HG02571 (cell line): Measurements from ENCODE around the gene SRSF3.
"Not testable (repeated sequence)": the region's sequence is repeated elsewhere in the genome, so short reads cannot be mapped to it uniquely, and the experiment has no call there.

Experiments
- ATAC-seq: cut with Tn5 transposase; IDR thresholded peaks from one replicate; pipeline ENCODE4 v1.9.1; 2021; ENCODE audit warnings: mild to moderate bottlenecking, moderate library complexity; ENCODE audit not compliant: unreplicated experiment

SRSF3 gene

DNA sequence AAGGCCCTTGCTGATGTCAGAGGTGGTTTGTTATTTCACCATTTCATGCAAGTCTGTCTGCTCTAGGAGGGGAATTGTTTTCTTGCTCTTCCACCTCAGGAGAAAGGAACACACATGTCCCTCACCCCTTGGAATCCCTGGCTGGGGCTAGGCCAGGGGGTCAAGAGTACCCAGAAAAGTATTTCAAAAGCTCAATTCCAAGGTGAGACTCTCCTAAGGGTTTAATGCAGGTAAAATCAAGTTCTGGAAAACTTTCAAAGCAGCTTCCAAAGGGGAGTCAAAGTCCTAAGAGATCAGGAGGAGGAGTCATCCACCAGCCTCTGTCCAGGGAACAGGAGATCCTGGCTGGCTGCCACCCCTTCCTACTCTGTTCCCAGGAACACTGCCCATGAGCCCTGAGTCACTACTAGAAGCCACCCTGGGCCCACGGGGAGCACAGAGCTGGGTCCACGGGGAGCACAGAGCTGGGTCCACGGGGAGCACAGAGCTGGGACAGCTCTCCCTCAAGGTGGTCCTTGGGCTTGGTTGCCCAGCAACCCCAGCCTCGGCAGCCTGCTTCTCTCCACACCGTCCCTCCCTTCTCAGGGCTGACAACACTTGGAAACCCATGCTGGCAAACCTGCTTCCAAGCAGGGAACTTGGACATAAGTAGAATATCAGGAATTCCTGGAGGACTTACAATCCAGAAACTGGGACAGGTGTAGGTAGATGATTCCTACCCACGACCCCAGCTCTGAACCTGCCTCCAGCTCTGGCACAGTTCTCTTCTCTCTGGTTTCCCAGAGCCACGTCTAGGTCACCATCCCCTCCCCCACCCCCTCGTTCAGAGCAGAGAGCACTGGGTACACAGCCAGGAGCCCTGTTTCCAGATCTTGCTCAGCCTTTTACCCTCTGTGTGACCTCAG lies 49.0 kb downstream of the SRSF3 start:
- no peak for ATAC-seq

DNA sequence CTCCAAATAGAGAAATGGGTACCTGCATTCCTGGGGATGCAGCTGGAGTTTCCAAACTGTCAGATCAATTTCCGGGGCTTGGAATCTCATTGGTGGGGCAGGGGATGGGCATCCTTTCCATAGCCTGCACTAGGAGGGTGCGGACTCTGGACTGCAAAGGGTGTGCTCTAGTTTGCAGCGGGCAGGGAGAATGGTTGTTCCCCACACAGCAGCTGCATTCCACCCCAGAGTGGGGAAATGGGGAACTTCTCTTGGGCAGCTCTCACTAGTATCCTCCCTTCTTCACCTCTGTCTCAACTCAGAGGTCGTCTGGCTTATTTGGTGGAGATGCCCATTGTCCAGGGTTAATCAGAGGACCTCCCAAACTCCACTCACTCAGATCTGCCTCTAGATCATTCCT lies 49.8 kb downstream of the SRSF3 start:
- no peak for ATAC-seq

DNA sequence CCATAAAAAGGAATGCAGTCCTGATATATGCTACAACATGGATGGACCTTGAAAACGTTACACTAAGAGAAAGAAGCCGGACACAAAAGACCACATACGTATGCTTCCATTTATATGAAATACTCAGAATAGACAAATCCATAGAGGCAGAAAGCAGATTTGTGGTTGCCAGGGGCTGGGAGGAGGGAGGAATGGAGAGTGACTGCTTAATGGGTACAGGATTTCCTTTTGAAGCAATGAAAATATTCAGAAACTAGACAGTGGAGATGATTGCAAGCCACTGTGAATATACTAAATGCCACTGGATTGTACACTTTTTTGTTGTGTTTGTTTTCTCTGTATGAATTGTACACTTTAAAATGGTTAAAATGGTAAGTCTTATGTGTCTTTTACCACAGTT lies 54.9 kb downstream of the SRSF3 start:
- no peak for ATAC-seq

DNA sequence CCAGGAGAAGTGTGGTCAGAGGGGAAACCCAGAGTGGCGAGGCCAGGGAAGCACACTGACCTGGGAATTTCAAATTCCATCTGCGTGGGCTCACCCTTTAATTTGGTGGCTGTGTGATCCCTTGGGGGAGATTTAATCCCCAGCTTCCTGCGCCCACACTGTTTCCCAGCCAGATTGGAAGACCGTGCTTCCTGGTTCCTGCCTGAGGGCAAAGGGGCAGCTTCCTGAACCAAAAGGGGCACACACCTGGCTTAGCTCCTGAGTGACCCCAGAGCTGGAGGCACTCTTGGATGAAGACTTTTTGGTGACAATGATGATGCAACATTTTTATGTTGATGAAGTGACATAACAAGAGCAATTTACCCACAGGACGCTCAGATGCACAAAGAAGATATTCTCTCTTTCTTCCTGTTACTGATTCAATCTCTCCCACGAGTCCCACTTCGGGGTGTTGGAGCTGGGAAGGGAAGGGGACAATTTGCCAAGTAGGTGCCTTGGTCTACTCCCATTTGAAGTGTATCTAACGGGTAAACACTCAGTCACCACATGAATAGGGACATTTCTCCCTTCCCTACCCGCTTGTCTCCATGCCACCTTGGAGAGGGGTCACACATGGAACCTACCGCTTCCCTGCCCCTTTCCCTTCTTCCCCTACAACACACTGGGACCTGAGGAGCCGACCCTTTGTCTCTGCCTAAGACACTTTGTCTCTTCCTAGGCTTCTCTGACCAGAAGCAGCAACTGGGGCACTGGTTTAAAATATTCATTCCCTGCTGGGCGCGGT lies 55.7 kb downstream of the SRSF3 start:
- ATAC-seq, result no peak

DNA sequence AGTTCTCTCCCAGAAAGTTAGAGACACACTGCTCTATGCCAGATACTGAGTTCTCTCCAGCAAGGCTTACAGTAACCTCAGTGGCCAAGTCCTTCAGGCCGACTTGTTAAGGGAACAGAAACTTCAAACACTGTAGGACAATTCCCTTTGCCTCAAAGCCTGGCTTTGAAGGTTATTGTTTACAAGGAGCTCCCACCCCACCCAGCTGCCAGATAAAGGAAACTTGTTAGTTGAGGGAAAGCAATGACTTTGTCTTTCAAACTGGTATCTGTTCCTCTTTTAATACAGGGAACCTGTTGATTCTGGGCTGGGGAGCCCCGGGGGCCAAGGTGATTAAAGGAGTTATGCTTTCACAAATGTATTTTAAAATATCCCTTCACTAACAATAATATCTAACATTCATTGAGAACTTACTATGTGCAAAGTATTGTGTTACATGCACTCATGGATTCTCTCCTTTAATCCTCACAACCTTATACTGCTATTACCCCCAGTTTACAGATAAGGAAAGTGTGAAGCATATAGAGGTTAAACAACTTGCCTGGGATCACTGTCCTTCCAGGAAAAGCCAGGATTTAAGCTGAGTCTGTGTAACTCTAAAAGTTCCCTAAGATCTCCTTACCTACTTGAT lies 56.8 kb downstream of the SRSF3 start:
- no peak for ATAC-seq

DNA sequence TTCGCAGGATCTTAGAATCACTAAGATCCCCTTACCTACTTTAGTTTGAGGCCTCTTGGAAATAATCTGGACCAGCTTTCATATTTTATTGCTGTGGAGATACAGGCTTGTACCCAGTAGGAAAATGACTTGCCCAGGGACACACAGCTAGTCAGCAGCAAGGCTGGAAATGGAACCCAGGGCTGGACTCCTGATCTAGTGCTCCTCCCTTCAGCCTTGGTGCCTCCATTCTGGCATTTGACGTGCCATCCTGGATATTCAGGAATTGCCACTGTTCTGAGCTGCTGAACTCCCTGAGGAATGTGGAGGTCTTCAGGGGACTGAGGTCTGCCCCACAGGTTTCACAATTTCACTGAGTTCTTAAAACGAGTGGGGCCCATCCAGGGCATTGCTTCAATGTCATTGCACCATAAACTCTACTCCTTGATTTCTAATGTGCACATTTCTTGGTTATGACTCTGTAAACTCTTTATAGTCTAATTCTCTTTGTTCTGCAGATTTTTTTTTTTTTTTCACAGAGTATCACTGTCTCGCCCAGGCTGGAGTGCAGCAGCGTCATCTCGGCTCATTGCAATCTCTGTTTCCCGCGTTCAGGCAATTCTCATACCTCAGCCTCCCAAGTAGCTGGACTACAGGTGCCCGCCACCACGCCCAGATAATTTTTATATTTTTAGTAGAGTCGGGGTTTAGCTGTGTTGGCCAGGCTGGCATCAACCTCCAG lies 57.7 kb downstream of the SRSF3 start:
- no peak for ATAC-seq

DNA sequence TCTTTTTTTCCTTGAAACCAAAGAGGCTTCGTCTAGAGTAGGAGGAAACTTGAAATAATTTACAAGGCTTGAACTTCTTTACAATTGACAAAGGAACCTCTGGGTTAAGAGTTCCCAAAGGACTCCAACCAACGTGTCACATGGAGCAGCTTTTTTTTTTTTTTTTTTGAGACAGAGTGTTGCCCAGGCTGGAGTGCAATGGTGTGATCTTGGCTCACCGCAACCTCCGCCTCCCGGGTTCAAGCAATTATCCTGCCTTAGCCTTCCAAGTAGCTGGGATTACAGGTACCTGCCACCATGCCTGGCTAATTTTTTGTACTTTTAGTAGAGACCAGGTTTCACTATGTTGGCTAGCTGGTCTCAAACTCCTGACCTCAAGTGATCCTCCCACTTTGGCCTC lies 60.3 kb downstream of the SRSF3 start:
- not testable (repeated sequence) for ATAC-seq
